HPDE6-E6E7 (cell line): ENCODE results near the gene TMEM232.

ENCODE experiments used
- DNase-seq: peaks from one replicate; pipeline ENCODE4 v3.0.0; 2011; ENCODE audit warnings: missing footprints; ENCODE audit errors: extremely low spot score

TMEM232 gene

DNA sequence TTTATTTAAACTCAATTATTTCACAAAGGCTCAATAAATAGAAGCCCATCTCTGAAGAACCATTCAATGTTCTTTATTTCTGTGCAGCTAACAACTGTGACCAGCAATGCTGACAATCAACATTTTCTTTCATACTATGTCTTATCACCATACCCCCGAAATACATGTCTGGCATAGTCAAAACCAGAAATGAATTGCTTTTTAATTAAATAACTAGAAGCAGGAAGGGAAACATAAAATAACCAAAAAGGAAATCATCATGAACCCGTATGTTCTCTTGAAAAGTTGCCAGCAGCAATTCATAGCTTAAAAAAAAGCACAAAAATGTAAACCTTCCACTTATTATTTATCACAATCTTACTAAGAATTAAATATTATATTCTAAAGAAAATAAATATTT lies 212.4 kb downstream of the TMEM232 start:
- DNase-seq, result no peak

DNA sequence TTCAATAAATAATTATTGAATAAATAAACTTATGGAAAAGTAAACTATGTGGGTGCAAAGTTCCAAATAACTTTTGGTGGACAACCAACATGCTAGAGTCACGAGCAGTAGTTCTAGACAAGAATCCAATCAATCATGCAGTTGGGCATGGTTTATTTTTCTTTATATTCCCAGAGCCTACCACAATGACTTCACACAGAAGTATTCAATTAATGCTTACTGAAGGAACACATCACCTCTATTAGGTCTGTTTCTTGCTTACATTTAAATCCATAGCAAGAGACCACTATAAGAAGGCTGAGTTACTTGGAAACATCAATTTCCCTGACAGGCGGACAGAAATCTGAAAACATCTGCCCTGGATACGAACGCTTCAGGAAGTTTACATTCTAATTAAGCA lies 214.2 kb downstream of the TMEM232 start:
- no peak for DNase-seq

DNA sequence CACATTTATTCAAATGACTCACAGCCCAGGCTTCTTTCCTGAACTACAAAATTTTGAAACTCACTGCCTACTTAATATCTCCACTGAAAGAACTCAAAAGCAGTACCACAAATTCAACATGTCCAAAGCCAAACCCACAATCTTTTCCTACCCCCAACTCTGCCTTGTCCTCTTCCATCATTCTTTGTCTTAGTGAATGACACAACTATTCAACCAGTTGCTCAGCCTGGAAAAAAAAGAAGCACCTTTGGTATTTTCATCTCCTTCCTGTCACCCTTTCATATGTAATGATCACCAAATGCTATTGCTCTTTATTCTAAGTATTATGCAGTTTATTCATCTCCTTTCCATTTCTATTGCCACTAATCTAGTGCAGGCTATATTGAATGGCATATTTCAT lies 216.3 kb downstream of the TMEM232 start:
- DNase-seq, result no peak

DNA sequence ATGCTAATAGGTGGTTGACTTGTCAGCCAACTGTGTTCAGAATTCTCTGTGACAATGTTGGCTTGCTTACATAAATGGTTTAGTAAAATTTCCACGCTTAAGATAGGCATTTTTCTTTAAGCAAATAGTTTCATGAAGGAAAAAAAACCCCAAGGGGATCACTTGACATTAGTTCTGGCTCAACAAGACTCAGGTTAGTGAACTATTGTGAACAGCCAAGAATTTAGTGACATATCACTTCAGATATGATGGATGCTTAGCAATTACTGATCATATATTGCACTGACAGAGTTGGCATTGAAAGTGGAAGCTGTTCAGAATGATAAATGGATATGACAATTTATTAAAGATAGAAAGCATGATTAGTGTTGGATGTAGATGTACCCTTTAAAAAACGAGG lies 218.5 kb downstream of the TMEM232 start:
- no peak for DNase-seq

DNA sequence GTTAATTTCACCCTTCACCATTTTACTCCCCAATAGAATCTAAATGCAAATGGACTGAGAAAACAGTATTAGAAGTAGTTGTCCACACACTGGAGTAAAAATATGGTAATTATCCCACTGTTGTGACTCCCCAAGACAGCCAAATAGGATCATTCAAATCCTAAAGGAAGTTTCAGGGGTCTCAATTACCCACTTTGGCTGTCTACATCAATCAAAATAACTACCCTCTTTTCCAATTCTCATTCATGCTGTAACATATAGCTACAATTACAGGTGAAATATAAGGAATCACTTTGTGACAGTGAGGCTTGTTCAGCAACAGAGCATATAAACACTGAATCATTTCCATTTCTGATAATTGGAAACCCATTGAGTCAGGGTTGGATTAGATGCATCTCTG lies 220.1 kb downstream of the TMEM232 start:
- no peak for DNase-seq

DNA sequence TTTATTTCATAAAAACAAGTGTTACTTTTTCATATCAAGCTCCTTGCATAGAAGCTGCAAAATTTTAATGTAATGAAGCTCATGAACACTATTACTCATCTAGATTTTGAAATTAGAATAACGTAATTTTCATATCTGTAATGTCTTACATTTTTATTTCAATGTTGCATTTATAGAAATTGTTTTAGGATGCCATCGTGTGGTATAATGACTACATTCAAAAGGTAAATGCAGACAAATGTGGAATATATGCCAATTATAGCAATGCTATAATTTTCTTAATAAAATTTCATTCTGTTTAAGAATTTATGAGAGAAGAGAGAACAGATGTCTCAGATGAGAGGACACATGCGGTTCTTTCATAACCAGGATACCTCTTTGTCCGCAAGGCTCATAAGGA lies 230.2 kb downstream of the TMEM232 start:
- DNase-seq, result no peak

DNA sequence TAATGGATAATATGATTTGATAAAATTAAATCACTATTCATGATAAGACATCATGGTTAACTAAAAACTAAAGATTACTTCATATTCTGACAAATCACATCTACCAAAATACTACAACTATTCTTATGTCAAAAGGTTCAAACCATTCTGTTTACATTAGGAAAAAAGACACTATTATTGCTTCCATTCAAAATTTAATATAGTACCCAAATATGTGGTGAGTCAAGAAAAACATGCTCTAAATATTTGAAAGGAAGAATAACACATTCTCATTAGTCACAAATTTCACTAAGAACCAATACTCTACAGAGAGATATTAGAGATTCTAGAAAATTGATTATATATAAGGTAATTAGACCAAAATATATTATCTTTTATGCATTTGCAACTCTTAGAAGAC lies 234.0 kb downstream of the TMEM232 start:
- no peak for DNase-seq

DNA sequence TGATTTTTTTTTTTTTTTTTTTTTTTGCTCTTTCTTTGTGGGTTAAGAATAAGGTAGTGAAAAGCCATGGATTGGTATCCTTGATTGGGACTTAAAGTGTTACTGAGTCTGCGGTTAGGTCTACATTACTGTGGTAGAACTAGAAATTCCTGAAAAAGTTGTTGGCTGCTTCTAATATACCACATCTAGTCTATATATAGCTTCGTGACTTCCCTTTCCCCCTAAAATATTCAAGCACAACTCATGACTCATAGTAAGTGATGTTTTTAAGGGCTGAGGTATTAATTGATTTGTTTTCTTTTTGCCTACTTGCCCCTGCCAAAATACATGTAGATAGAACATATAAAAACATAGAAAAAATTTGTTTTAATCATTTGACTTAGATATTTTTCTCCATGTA lies 247.6 kb downstream of the TMEM232 start:
- DNase-seq, result peak; percentile 11

DNA sequence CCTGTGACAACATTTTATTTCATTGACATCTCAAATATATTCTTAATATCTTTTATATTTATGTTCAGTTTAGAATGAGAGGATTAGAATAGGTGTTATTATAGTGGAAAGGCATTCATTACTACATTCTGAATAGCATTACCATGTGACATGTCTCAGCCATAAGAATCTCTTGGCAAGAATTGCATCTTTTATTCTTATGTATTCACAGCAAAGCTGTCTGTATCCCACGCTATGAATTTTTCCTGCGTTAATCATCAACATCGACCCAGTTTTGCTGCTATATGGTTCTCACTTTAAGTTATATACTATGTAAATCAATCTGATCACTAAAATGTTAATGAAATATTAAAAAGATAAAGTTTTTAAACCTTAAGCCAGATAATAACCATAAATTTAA lies 248.6 kb downstream of the TMEM232 start:
- no peak for DNase-seq

DNA sequence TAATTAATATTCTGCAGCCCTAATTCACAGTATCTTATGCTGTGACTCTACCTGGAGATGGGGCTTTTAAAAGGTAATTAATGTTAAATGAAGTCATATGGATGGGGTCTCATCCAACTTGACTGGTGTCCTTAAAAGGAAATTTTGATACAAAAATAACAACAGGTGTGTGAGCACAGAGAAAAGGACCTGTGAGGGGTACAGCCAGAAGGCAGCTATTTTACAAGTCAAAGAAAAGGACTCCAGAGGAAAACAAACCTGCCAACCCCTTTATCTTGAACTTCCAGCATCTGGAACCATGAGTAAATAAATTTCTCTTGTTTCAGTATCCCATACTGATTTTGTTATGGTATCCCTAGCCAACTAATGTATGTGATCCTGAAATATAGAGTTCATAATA lies 250.3 kb downstream of the TMEM232 start:
- no peak for DNase-seq

DNA sequence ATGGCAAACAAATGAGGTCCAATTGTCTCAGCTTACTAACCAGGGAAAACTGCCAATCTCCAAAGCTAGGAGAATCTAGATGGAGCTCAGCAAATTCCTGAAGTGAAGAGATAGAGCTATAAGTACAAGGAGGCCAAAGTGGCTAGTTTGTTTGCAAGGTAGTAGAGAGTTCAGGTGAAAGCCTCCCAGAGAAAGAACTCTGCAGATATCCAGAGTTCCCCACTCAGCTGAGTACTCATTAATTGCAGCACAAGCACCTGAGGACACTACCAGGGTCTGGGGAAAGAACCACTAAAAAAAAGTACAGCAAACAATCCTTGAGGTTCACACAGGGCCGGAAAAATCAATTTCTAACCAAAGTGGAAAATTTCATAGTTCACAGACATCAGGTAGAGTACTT lies 250.9 kb downstream of the TMEM232 start:
- DNase-seq, result no peak

DNA sequence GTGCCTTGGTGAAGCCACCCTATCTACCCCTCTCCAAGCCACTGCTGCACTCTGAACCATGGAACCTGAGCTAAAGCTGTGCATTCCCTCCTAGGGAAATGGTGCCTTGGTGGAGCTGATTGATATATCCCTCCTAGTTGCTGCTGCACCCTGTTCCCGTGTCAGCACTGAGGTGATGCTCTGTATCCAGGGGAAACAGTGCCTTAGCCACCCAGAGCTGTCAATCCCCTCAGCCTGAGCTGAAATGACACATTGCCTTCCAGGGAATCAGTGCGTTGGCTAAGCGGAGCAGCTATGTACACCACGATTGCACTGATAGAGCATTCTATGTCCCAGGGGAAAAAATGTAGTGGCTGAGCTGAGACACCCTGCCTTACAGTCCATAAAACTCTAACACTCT lies 257.0 kb downstream of the TMEM232 start:
- no peak for DNase-seq

DNA sequence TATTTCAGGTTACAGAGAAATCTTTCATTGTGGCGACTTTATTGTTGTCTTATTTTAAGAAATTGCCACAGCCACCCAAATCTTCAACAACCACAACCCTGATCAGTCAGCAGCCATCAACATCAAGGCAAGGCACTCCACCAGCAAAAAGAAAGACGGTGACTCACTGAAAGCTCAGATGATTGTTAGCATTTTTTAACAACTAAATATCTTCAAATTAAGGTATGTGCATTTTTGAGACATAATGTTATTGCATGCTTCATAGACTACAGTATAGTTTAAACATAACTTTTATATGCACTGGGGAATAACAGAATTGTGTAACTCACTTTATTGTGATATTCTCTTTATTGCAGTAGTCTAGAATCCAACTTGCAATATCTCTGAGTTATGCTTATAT lies 263.4 kb downstream of the TMEM232 start:
- no peak for DNase-seq

DNA sequence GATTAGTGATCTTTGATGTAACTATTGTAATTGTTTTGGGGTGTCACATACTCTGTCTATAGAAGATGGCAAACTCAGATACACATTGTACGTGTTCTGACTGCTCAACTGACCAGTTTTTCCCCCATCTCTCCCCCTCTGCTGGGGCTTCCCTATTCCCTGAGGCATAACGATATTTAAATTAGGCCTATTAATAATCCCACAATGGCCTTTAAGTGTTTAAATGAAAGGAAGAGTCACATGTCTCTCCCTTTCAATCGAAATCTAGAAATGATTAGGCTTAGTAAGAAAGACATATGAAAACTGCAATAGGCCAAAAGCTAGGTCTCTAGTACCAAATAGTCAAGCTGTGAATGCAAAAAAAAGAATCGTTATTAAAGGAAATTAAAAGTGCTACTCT lies 265.6 kb downstream of the TMEM232 start:
- DNase-seq, result no peak

DNA sequence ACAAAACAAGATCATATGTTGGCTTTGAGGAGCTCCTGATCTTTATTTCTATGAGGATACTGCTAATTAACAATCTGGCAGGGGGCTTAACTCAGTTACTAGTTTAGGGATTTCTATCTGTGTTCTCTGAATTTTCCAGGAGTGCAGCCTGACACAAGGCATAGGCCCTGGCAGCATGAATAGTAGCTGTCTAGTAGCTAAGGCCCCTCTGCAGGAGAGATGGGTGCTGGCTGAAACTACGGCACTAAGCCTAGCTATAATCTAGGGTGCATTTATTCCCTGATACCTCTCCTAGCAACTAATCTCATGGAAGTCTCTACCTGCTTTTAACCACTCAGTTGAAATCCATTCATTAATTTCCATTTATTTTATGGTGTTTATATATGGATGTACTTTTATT lies 268.2 kb downstream of the TMEM232 start:
- no peak for DNase-seq

DNA sequence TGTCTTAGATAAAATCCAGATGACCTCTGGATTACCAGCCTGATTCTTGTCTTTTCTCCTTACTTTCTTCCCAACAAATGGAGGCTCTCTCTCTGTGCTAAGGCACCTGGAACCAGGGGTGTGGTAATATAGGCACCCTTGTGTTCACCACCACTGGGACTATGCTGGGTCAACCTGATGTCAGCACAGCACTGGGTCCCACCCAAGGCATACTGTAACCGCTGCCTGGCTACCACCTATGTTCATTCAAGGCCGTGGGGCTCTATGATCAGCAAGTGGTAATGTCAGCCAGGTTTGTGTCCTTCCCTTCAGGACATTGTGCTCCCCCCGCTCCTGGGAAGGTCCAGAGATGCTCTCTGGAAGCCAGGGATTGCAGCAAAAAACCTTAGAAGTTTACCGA lies 283.6 kb downstream of the TMEM232 start:
- DNase-seq, result no peak

DNA sequence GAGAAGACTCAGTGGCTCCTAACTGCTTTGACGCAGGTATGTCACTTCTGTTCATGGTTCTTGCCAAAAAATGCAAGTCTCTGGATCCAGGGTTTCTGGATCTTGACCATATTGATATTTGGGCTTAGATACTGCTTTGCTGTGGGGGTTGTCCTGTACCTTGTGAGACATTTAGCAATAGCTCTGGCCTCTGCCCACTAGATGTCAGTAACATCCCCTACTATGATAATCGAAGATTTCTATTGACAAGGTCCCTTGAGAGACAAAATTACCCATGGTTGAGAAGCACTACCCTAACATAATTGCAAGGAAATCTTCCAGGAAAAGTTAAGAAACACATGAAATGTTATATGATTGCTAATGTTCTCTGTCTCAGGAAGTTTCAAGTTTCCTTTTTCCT lies 285.4 kb downstream of the TMEM232 start:
- DNase-seq, result peak; percentile 13

DNA sequence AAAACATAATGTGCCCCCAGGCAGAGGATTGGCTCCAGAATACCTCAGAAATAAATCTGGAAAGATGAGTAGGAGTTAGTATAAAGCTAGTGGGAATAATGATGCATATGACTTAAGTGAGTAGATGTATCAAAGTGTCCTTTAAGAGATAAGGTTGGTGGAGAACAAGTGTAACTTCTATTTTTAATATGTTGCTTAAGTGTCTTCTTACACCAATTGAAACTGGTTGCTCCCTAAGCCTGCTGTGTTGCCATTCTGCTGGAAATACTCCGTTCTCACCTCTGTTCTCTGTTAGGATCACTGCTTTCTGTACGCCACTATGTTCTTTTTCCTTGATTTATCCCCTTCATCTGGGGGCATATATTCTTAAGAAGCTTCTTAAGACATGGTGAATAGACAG lies 286.4 kb downstream of the TMEM232 start:
- DNase-seq, result no peak

DNA sequence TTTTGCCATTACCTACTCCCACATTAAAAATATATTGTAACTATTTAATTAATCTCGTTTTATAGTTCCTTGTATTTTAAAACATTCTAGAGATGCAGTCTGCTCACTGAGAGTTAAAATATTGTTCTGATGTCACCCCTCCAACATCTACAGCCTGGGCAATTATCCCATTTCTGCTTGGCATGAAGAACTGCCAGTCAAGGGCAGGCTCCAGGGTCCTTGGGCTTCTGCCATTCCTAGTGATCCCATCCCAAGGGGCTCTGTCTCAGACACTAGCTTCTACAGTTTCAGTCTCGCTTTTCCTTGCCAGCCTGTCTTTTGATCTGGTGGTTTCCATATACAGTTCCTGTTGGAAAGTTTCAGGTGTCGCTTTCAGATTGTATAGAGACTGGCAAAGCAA lies 287.2 kb downstream of the TMEM232 start:
- no peak for DNase-seq

DNA sequence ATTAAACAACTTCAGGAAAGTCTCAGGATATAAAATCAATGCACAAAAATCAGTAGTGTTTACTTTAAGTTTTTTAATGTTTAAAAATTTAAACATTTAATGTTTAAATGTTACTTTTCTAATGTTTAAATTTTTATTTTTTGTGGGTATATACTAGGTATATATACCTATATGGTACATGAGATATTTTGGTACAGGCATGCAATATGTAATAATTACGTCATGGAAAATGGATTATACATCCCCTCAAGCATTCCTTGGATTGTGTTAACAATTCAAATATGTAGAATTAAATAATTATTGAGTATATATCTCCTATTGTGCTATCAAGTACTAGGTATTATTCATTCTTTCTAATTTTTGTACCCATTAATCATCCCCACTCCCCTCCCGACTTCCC lies 291.3 kb downstream of the TMEM232 start:
- DNase-seq, result no peak

DNA sequence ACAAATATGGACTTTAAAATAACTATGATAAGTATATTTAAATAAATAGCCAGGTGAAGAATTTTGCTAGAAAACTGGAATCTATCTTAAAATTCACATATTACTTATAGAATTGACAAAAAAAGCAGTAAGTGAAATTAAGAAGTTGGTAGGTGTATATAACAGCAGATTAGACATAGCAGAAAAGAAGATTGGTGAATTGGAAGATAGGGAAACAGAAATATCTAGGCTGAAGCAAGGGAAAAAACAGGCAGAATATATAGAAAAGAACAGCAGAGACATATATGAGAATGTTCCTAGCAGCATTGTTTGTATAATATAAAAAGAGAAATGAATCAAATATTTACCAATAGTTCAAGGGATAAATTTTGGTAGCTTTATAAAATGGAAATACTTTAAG lies 294.9 kb downstream of the TMEM232 start:
- DNase-seq, result no peak

DNA sequence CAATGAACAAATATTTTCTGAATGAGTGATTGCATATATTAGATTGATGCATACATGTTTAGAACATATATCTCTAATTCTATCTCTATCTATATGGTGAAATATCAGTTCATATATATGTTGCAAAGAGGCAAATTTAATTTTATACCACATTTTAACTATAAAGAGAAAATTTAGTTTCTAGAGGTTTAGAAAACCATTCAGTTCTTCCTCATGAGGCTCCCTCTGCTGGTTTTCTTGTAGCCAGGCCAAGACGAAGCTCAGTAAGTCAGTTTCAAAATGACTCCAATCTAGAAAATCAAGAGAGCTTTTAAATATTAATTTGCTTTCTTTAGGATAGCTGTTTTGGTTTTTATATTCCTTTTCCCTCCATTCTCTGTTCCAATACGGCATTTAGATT lies 312.1 kb downstream of the TMEM232 start:
- DNase-seq, result no peak

DNA sequence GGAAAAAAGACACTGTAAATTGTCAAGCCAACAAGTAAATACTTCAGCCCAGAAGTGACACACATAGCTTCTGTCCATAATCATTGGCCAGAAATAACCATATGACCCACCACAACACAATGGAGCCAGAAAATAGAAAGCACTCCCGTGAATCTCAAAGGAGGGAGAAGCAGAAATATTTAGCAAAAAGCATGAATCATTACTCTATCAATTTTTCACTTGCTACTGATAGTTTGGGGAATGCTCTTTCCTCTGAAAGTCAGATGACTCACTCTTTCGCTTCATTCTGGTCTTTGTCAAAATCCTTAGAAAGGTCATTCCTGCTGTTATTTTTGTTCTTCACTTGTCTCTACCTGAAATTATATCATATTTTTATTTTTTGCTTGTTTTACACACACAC lies 312.6 kb downstream of the TMEM232 start:
- no peak for DNase-seq

DNA sequence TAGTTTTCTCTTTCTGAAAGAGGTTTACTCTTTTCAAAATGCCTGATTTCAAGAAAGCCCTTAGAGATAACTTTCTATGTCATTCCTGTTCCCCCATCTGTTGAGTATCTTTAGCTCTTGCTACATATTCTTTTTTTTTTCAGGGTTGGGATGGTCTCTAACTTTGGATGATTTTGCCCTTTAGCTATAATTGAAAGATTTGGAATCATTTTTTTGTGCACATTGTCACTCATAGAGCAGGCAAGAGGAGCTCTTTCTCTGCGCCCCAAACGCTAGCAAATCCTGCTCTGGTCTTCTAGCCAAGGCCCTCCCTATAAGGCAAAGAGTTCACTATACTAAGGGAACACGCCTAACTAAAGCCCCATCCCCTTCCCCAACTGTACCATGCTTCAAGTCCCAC lies 316.9 kb downstream of the TMEM232 start:
- DNase-seq, result no peak

DNA sequence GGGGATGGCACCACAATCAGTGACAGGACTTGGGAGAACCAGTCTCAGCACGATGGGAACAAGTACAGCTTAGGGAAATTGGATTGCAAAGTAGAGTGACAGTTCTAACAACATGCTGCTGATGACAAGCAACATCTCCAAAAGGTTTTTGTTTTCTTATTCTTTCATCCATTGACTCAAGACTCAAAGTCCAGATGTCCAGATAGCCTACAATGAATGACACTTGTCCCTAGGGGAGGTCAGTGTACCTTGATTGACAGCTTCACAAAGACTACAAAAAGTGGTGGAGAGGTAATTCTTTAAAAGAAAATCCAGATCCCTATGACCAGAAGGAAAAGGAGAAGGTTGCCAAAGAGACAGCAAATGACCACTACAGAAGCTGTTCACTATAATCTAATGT lies 323.9 kb downstream of the TMEM232 start:
- no peak for DNase-seq
